Activated T-helper 1 cell treated with anti-CD3 and anti-CD28 coated beads, Interleukin-2, amount 50 U/mL, for 16 hours (primary cell): ENCODE measurements around the gene WHRN.

Experiments
- DNase-seq, 2 donors: peaks; one replicate each; pipeline ENCODE4 v3.0.0-alpha.2; 2020; ENCODE audit warnings: low read depth in 1 of 2, low spot score in 1 of 2

The WHRN gene

GRCh38 chr9:114493521-114494184, 11.6 kb downstream of the WHRN start:
- DNase-seq, result no peak

DNA sequence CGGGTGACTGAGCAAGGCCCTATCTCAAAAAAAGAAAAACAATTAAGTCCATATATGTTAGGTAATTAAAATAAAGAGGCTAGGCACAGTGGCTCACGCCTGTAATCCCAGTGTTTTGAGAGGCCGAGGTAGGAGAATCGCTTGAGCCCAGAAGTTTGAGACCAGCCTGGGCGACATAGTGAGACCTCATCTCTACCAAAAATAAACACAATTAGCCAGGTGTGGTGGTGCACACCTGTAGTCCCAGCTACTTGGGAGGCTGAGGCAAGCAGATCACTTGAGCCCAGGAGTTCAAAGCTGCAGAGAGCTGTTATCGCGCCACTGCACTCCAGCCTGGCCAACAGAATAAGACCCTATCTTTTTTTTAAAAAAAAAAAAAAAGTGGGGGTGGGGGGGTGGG, 12.3 kb downstream of the WHRN start:
- DNase-seq, result no peak

DNA sequence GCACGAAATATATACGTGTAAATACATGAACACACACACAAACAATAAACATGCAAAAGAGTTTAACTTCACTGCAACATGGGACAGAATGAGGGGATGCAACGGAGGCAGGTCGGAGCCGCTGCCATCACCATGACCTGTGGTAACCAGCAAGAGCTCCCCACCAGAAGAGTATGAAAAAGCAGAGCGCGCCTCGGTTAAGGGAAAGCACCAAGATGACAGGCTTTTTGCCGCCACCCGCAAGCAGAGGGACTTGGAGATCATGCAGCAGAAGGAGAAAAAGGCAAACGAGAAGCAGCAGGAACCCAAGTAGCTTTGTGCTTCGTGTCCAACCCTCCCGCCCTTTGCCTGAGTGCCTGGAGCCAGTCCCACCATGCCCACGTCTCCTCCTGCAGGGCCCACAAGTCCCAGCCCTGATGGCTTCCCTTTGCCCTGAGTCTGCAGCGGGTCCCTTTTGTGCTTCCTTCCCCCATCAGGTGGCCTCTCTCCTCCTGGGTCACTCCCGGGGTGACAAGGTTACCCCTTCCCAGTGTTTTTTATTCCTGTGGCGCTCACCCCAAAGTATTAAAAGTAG, 13.8 kb downstream of the WHRN start:
- no peak for DNase-seq

DNA sequence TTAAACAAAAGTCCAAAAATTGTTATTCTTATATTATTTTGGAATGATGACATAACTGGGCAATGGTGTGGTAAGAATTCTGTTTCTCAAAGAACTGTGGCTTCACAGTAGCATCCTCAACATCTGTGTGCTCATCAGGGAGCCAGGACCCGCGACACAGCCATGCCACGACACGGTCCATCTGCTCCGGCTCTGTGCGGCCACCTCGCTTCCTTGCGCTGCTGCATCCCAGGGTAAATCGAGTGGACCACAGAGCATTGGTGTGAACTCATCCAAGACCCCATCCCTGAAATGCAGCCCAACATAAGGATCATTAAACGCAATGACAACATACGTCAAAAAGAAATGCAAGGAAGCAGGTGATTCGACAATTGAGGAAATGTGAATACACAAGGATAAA, 15.3 kb downstream of the WHRN start:
- no peak for DNase-seq

DNA sequence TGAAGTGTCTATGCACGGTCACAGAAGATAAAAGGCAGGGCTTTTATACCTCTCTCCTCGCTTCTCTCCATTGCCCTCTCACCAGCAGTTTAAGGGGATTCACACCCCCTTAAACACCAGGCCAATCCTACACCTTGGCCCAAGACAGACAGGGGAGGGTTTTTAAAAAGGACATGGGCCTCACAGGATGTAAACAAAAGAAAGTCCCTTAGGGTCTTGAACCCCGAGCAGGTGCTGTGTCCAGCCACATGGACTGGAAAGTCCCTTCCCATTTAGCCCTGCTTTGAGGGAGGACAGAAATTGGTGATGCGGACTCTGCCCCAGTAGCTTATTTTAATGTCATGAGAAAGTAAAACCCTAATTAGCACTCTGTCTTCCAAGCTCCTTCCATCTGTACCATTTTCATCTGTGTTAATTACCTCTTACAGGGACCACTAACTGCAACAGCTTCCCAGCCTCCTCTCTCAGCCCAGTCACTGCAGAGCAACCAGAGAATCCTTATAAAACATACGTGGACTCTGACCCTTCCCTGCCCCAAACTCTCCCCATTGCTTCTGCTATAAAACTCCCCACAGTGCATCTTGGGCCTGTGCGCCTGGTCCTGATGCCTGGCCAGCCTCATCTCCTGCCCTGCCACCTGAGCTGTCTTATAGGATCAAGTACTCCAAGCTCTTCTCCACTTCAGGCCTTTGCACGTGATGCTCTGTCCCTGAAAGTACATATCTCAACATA, 16.7 kb downstream of the WHRN start:
- DNase-seq, result no peak

- DNase-seq, result peak in 1 of 2 donors; percentile 36
These were observed 17.5 kb downstream of the WHRN start for GRCh38 chr9:114487607-114488300.

GRCh38 chr9:114486205-114486963, 18.9 kb downstream of the WHRN start:
- DNase-seq, result no peak

GRCh38 chr9:114484854-114485443, 20.3 kb downstream of the WHRN start:
- DNase-seq, result peak in 1 of 2 donors; percentile 6

GRCh38 chr9:114484215-114484853, 20.9 kb downstream of the WHRN start:
- no peak for DNase-seq

- DNase-seq, result no peak
These were observed 21.8 kb downstream of the WHRN start for GRCh38 chr9:114483499-114483898.

DNA sequence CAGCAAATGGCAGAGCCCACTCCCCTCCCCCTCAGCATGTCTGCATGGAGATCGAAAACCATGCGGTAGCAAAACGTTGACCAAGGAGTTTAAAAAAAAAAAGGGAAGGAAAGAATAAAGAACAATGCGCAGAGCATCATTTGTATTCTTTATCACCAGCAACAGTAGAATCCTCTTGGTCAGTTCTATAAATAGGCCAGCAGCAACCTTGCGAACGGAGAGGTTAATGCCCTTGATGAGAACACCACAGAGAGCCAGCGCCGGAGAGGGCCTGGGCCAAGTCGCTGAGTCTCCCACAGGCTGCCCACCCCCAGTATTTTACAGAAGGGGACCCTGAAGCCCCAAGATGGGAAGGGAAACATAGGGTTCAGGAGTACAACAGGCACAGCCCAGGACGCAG, 22.7 kb downstream of the WHRN start:
- DNase-seq, result no peak

- no peak for DNase-seq
These were observed 23.5 kb downstream of the WHRN start for GRCh38 chr9:114481789-114482188.

DNA sequence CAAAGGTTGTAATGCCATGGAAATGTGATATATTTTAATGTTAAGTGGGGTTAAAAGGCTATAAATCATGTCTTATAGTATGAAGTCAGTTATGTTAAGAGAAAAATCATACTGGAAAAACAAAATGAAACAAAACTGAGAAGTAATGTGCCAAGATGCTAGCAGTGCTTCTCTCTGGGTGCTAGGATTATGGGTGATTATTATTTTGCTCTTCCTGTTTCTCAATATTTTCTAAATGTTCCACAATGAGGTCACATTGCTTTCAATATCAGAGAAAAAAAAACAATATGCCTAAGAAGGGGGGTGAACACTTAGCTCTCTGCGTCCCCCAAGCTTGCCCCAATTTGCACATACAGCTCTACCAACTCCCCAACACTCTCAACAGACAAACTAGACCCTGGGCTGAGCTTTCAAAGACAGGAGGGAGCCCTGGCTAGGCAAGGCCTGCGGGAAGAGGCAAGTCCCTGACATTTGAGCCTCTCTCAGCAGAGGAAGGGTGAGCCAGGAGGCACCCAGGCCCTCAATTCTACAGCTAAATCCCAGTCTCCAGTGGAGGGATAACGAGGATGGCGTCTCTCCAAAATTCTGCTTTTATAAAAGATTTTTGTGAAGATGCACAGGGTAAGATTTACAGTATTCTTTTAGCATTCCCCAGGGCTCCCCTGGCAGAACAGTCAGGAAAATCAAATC, 24.4 kb downstream of the WHRN start:
- no peak for DNase-seq

DNA sequence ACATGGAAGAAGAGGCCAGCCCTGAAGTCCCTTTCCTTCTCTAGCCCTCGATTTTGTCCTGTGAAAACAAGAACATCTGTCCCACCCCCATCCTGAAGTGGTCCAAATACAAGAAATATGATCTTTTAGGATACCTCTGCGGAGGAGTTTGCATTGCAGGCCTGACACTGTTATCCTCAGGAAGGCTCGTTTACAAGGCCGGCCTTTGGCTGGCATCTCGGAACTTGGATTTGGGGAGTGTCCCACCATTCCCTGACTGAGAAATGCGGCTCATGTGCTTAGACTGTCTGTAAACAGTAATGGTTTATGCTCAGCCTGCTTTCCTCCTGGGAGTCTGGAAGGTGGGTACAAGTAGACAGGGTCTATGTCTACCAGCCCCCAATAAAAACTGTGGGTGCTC, 26.4 kb downstream of the WHRN start:
- no peak for DNase-seq

DNA sequence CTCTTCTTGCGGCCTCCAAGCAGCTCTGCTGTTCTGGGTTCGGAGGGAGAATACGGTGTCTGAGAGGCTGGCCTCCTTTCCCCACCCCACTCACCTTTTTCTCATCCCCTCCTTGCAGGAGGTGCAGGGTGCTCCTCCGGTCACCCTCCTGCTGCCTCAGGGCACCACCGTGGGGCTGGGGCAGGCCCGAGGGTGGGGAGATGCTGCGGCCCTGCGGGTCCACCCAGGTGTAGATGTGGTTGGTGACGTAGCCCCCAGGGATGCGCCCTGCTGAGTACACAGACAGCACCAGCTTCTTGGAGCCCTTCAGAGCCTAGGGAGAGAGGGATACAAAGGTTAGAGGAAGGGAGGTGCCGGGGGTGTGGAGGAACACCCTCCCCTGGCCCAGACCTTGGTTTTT, 26.8 kb downstream of the WHRN start:
- no peak for DNase-seq

GRCh38 chr9:114477642-114478041, 27.6 kb downstream of the WHRN start:
- DNase-seq, result no peak

- no peak for DNase-seq
These were observed 28.3 kb downstream of the WHRN start for GRCh38 chr9:114476891-114477469.

DNA sequence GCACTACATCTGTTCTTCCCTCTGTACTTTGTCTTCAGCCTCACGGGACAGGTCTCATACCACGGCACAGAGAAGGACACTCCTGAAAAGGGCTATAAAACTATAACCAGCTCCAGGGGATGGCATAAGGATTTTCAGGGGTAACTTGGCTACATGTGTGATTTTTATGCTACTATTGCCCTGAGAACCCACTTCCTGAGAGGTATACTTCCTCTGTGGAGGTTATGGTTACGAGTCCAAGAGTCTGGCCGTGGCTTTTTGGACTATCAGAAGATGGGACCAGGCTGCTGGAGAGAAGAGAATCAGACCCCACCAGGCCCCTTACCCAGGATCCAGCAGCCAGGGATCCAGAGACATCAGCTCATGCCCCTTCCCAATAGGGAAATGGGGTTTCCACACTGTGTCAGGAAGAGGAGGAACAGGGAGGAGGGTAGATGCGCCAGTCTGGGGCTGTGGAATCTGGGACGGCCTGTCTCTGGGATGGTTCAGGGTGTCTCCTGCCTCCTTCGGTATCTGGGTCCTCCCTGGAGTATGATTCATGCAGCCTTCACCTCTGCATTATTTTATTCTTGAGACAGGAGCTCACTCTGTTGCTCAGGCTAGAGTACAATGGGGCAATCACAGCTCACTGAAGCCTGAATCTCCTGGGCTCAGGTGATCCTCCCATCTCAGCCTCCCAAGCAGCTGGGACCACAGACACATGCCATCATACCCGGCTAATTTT, 29.7 kb downstream of the WHRN start:
- no peak for DNase-seq

DNA sequence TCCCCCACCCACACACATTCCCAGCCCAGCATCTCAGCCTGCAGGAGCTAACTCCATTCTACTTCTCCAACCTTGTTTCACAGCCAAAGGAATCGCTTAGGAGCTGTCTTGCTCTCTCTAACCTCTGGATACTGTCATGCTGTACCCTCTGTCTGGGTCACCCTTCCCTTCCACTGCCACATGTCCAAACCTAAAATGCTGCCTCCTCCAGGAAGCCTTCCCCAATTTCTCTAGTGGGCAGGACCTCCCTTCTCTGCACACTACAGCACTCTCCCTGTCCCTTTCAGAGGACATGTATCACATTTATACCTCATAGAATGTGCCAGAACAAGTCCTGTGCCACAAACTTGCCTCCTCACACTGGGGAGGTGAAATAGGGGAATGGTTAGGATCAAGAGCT, 30.8 kb downstream of the WHRN start:
- no peak for DNase-seq
